Measurements from ENCODE around the gene ERBB4. TPM values are rescaled to one million over a fixed set of nuclear protein-coding genes. Genes with fewer than 3 reads are reported as not detected.

Gene ERBB4
- polyA plus RNA-seq, 1 donor = 0.37 TPM

- no peaks in the 10 kb centered on the region for H3K27me3 ChIP-seq (ENCODE audit: control insufficient read depth, insufficient read depth, low read length)
- H3K9me3 ChIP-seq (ENCODE audit: control insufficient read depth, low read depth, low read length) = peaks cover 2% of the 10 kb centered on the region
- H3K36me3 ChIP-seq (ENCODE audit: control insufficient read depth, insufficient read depth, low read length) = no peaks in the 10 kb centered on the region
- DNase-seq = no peak
- no peak overlapping the region for H3K4me3 ChIP-seq (ENCODE audit: low read length)
- no CpG with 5 or more reads among the region's 6 CpGs for WGBS (ENCODE audit: insufficient coverage, low lambda C conversion rate)
- no peaks in the 10 kb centered on the region for H3K4me1 ChIP-seq (ENCODE audit: control insufficient read depth, insufficient read depth, low read length)
- H3K27ac ChIP-seq (ENCODE audit: low read length) = no peak overlapping the region
Observed at GRCh38 chr2:211347328-211347727, 1191.3 kb downstream of the ERBB4 start.

GRCh38 chr2:211344289-211344688 lies 1194.3 kb downstream of the ERBB4 start:
- no peak for DNase-seq
- peaks cover 2% of the 10 kb centered on the region for H3K9me3 ChIP-seq (ENCODE audit: control insufficient read depth, low read depth, low read length)

GRCh38 chr2:211333377-211333776 lies 1205.2 kb downstream of the ERBB4 start:
- WGBS (ENCODE audit: insufficient coverage, low lambda C conversion rate) = 0% methylated on average over 1 of the region's 1 CpG
- Histone ChIP-seq H3K27ac (ENCODE audit: low read length) (no peak overlapping the region), H3K4me3 (ENCODE audit: low read length) (no peak overlapping the region)

More at GRCh38 chr2:211344289-211344688, 1194.3 kb downstream of the ERBB4 start:
- no peak overlapping the region for H3K4me3 ChIP-seq (ENCODE audit: low read length)
- H3K4me1 ChIP-seq (ENCODE audit: control insufficient read depth, insufficient read depth, low read length) = no peaks in the 10 kb centered on the region
- H3K27me3 ChIP-seq (ENCODE audit: control insufficient read depth, insufficient read depth, low read length) = no peaks in the 10 kb centered on the region
- no peak overlapping the region for H3K27ac ChIP-seq (ENCODE audit: low read length)
- no peaks in the 10 kb centered on the region for H3K36me3 ChIP-seq (ENCODE audit: control insufficient read depth, insufficient read depth, low read length)

GRCh38 chr2:211331736-211332135 lies 1206.9 kb downstream of the ERBB4 start:
- no CpG with 5 or more reads among the region's 2 CpGs for WGBS (ENCODE audit: insufficient coverage, low lambda C conversion rate)
- H3K36me3 ChIP-seq (ENCODE audit: control insufficient read depth, insufficient read depth, low read length) = no peaks in the 10 kb centered on the region
- H3K27me3 ChIP-seq (ENCODE audit: control insufficient read depth, insufficient read depth, low read length) = no peaks in the 10 kb centered on the region

More at GRCh38 chr2:211333377-211333776, 1205.2 kb downstream of the ERBB4 start:
- no peak for DNase-seq
- Histone ChIP-seq H3K9me3 (ENCODE audit: control insufficient read depth, low read depth, low read length) (no peaks in the 10 kb centered on the region), H3K4me1 (ENCODE audit: control insufficient read depth, insufficient read depth, low read length) (no peaks in the 10 kb centered on the region), H3K27me3 (ENCODE audit: control insufficient read depth, insufficient read depth, low read length) (no peaks in the 10 kb centered on the region), H3K36me3 (ENCODE audit: control insufficient read depth, insufficient read depth, low read length) (no peaks in the 10 kb centered on the region)

GRCh38 chr2:211329882-211330281 lies 1208.7 kb downstream of the ERBB4 start:
- WGBS (ENCODE audit: insufficient coverage, low lambda C conversion rate) = no CpG with 5 or more reads among the region's 10 CpGs
- Histone ChIP-seq H3K27ac (ENCODE audit: low read length) (no peak overlapping the region), H3K4me1 (ENCODE audit: control insufficient read depth, insufficient read depth, low read length) (no peaks in the 10 kb centered on the region), H3K4me3 (ENCODE audit: low read length) (no peak overlapping the region), H3K36me3 (ENCODE audit: control insufficient read depth, insufficient read depth, low read length) (no peaks in the 10 kb centered on the region), H3K9me3 (ENCODE audit: control insufficient read depth, low read depth, low read length) (no peaks in the 10 kb centered on the region), H3K27me3 (ENCODE audit: control insufficient read depth, insufficient read depth, low read length) (no peaks in the 10 kb centered on the region)
- DNase-seq = no peak

More at GRCh38 chr2:211331736-211332135, 1206.9 kb downstream of the ERBB4 start:
- DNase-seq = no peak
- no peaks in the 10 kb centered on the region for H3K9me3 ChIP-seq (ENCODE audit: control insufficient read depth, low read depth, low read length)
- no peaks in the 10 kb centered on the region for H3K4me1 ChIP-seq (ENCODE audit: control insufficient read depth, insufficient read depth, low read length)
- no peak overlapping the region for H3K4me3 ChIP-seq (ENCODE audit: low read length)
- H3K27ac ChIP-seq (ENCODE audit: low read length) = no peak overlapping the region

- H3K4me3 ChIP-seq (ENCODE audit: low read length) = no peak overlapping the region
- H3K4me1 ChIP-seq (ENCODE audit: control insufficient read depth, insufficient read depth, low read length) = no peaks in the 10 kb centered on the region
- H3K9me3 ChIP-seq (ENCODE audit: control insufficient read depth, low read depth, low read length) = no peaks in the 10 kb centered on the region
- 100% methylated on average over 1 of the region's 4 CpGs for whole genome bisulfite sequencing (ENCODE audit: insufficient coverage, low lambda C conversion rate)
- H3K27me3 ChIP-seq (ENCODE audit: control insufficient read depth, insufficient read depth, low read length) = no peaks in the 10 kb centered on the region
- no peaks in the 10 kb centered on the region for H3K36me3 ChIP-seq (ENCODE audit: control insufficient read depth, insufficient read depth, low read length)
- no peak for DNase-seq
- no peak overlapping the region for H3K27ac ChIP-seq (ENCODE audit: low read length)
Observed at GRCh38 chr2:211329421-211329820, 1209.2 kb downstream of the ERBB4 start.

GRCh38 chr2:211328126-211328525 lies 1210.5 kb downstream of the ERBB4 start:
- H3K27me3 ChIP-seq (ENCODE audit: control insufficient read depth, insufficient read depth, low read length) = no peaks in the 10 kb centered on the region
- no CpG with 5 or more reads among the region's 2 CpGs for WGBS (ENCODE audit: insufficient coverage, low lambda C conversion rate)
- no peak for DNase-seq

More at GRCh38 chr2:211328126-211328525, 1210.5 kb downstream of the ERBB4 start:
- Histone ChIP-seq H3K36me3 (ENCODE audit: control insufficient read depth, insufficient read depth, low read length) (no peaks in the 10 kb centered on the region), H3K27ac (ENCODE audit: low read length) (no peak overlapping the region), H3K4me3 (ENCODE audit: low read length) (no peak overlapping the region), H3K4me1 (ENCODE audit: control insufficient read depth, insufficient read depth, low read length) (no peaks in the 10 kb centered on the region), H3K9me3 (ENCODE audit: control insufficient read depth, low read depth, low read length) (no peaks in the 10 kb centered on the region)

Measured in large intestine (tissue), 3 donors.